GM19099 (cell line): ENCODE results near the gene CGN.

ENCODE experiments used
- POLR2A ChIP-seq: IDR thresholded peaks from 3 replicates; pipeline ENCODE4 v1.6.1; 2011; ENCODE audit warnings: low read depth; ENCODE audit not compliant: insufficient read length; ENCODE audit errors: extremely low read depth

The CGN gene

DNA sequence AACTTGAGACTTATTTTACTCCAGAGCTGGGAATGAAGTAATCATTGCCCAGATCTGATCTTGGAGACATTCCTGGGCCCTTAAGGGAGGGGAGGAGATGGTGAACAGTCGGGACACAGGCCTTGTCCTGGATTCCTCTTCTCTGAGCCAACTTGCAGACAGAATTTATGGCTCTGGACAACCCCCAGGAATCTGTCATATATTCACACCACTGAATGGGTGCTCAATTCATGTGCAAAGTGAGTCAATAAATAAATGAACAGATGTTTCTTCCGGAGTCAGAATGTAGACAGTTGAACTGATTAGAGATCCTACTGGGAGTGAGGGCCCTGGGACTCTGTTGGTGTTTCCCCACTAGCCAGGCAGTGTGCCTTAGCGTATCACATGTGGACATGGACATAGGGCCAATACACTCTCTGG lies 31.5 kb downstream of the CGN start:
- no peak for TF ChIP-seq POLR2A

DNA sequence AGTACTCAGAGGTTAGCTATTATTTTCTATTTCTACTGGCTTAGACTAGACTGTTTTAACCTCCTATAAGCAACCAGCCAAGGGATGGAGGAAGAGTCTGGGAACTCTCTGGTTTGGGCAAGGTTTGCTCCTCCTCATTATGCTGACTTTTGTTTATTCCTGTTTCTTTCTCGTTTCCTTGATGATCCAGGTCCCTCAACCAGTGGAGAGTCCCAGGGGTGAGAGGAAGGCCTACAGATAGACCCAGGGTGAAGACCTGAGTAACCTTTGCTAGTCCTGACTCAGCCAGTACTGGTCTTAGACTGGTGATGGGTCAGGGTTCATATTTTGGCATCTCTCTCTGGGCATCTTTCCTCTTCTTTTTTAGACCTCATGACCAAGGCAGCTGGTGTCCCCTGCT lies 34.4 kb downstream of the CGN start:
- no peak for TF ChIP-seq POLR2A

GRCh38 chr1:151546011-151546925 lies 35.1 kb downstream of the CGN start:
- TF ChIP-seq POLR2A, result no peak

GRCh38 chr1:151547119-151547899 lies 36.1 kb downstream of the CGN start:
- no peak for TF ChIP-seq POLR2A

- no peak for TF ChIP-seq POLR2A
Measured at GRCh38 chr1:151547900-151548230, 36.7 kb downstream of the CGN start.

- no peak for TF ChIP-seq POLR2A
Measured at GRCh38 chr1:151549199-151549598, 38.0 kb downstream of the CGN start.

- no peak for TF ChIP-seq POLR2A
Measured at GRCh38 chr1:151553659-151554058, 42.5 kb downstream of the CGN start.

DNA sequence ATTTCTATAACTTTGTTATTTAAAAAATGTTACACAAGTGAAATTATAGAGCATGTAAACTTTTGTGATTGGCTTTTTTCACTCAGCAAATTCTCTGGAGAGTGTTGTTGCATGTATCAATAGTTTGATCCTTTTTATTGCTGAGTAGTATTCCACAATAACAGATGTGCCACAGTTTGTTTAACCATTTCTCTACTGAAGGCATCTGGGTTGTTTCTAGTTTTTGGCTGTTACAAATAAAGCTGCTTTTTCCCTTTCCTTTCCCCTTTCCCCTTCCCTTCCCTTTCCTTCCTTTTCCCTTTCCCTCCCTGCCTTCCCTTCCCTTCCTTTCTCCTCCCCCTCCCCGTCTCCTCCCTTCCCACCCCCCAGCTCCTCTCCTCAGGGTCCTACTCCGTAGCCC lies 44.9 kb downstream of the CGN start:
- TF ChIP-seq POLR2A, result no peak

DNA sequence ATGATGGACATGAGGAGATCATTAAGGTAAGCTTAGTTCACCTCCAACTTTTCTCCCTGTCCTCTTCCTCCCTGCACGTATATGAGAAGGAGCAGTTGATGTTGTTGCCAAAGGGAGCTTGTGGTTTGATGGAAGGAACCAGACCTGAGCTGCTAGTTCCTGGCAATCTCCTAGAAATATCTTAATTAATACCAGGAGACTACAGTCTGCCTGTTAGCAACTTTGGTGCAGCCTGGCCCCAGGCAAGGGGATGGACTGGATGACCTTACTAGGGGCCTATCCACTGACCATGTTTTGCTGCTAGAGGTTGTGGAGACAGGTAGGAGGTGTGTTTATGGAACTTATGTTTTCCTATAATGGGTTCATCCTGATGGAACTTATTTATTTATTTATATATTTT lies 51.5 kb downstream of the CGN start:
- no peak for TF ChIP-seq POLR2A

GRCh38 chr1:151563376-151563775 lies 52.2 kb downstream of the CGN start:
- no peak for TF ChIP-seq POLR2A

DNA sequence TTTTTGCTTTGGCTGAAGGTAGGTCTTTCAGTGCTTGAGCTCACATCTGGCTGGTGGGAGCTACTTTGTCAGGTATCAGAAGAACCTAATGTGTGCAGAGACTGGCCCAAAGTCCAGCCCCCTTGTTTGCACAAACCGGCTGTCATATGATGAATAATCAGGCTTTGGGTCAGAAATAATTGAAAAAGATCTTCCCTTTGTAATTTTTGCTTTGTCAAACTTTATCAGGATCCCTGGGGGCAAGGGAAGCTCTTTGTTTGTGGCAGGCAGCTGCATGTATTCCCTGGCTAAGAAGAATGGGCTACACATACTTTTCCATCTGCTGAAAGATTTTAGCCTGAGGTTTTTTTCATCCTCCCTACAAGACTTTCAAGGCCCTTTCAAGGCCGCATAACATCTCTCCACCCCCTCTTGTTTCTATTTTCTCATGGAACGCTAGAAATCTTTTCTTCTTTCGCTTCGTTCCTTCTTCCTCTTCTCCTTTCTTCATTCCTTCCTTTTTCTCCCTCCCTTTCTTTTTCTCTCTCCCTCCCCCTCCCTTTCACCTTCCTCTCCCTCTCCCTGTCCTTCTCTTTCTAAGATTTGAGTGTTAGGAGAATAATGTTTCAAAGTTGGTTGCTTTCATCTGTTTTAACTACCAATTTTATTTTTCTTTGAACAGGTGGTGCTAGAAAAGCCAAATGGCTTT lies 54.5 kb downstream of the CGN start:
- TF ChIP-seq POLR2A, result no peak

DNA sequence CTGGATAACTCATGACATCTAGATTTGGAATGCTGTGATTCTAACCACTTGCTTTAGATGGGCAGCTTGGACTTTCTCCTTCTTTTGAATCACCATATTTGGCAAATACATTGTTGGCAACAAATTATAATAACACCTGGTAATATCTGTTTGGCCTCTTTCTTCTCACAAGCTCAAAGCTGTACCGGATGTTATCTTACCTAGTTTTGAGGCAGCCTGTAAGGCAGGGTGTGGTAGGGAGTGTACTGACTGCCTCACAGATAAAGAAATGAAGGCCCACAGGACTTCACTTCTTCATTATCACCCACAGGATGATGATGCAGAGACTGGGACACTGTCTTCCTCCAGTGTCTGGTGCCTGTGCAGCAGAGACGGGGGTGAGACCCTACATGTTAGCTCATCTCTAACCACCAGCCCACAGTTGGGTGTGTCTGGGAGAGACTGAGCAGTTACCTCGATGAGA lies 57.5 kb downstream of the CGN start:
- no peak for TF ChIP-seq POLR2A

DNA sequence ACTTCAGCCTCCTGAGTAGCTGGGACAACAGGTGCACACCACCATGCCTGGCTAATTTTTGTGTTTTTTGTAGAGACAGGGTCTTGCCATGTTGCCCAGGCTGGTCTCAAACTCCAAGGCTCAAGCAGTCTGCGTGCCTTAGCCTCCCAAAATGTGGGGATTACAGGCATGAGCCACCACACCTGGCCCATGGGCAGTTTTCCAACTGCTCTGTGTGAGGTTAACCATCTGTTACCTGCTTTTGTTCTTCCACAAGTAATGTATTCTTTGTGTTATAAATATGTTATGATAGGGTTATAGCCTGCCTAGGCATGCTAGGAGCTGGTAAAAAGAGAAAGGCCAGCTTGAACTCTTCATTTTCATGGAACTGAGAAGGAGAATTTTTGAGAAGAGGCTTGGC lies 59.6 kb downstream of the CGN start:
- no peak for TF ChIP-seq POLR2A

- TF ChIP-seq POLR2A, result no peak
Measured at GRCh38 chr1:151574575-151575529, 63.7 kb downstream of the CGN start.

- no peak for TF ChIP-seq POLR2A
Measured at GRCh38 chr1:151577173-151577572, 66.0 kb downstream of the CGN start.

GRCh38 chr1:151578941-151579340 lies 67.8 kb downstream of the CGN start:
- TF ChIP-seq POLR2A, result no peak
